Measurements from ENCODE around the gene PRKG1. TPM values are rescaled to one million over a fixed set of nuclear protein-coding genes. Genes with fewer than 3 reads are reported as not detected.

PRKG1 gene
- total and polyA plus RNA-seq, 2 of the 8 experiments (the other 6 are each of a cell fraction or from before 2014, with no cell fraction given) = 4.2 to 15.2 TPM

DNA sequence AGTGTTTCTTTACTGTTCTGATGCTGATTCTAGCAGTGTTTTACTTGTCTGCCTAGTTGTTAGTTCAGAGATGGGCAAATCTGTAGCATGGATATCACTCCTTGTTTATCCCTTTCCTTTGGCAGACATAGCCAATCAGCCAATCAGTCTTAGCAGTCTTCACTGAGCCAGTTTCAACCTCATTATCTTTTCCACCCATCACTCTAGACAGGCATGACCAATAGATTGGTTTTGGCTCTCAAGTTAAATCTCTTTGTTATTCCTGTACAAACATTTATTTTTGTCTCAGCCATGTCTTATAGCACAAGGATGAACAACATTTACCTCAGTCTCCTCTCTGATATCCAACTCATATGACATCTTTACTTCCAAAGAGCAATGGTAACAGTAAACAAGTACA is 109.5 kb downstream of the PRKG1 start:
- no peaks in the 10 kb centered on the region for H3K9me3 ChIP-seq (ENCODE audit: insufficient read depth in 2 of 2, low read depth in 1 of 2, low read length in 1 of 2)
- TF ChIP-seq KDM4A (IDR thresholded peaks at IDR 0.05; ENCODE audit: low read depth, low read length, severe bottlenecking) = no peak
- TF ChIP-seq KDM5A (IDR thresholded peaks at IDR 0.05; ENCODE audit: low read length) = no peak
- no peak for TF ChIP-seq SUZ12 (IDR thresholded peaks at IDR 0.05; ENCODE audit: low read length)
- TF ChIP-seq, protein P1, sequence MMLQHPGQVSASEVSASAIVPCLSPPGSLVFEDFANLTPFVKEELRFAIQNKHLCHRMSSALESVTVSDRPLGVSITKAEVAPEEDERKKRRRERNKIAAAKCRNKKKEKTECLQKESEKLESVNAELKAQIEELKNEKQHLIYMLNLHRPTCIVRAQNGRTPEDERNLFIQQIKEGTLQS (IDR thresholded peaks at IDR 0.05; ENCODE audit: insufficient read depth, low read depth, low read length) = no peak
- TF ChIP-seq NRF1 (IDR thresholded peaks at IDR 0.05; ENCODE audit: low read depth, low read length) = no peak
- no peak for TF ChIP-seq TCF12 (IDR thresholded peaks at IDR 0.05; ENCODE audit: low read depth, low read length)
- no peak for TF ChIP-seq SP1 (IDR thresholded peaks at IDR 0.05; ENCODE audit: low read depth, low read length)
- no peak for TF ChIP-seq RNF2 (IDR thresholded peaks at IDR 0.05; ENCODE audit: borderline replicate concordance, low read depth, low read length, missing control alignments, poor library complexity, severe bottlenecking)
- TF ChIP-seq, protein P2, sequence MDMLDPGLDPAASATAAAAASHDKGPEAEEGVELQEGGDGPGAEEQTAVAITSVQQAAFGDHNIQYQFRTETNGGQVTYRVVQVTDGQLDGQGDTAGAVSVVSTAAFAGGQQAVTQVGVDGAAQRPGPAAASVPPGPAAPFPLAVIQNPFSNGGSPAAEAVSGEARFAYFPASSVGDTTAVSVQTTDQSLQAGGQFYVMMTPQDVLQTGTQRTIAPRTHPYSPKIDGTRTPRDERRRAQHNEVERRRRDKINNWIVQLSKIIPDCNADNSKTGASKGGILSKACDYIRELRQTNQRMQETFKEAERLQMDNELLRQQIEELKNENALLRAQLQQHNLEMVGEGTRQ (IDR thresholded peaks at IDR 0.05; ENCODE audit: low read length) = no peak
- TF ChIP-seq TAF1 (IDR thresholded peaks at IDR 0.05; ENCODE audit: low read depth, low read length) = no peak
- no peak for TF ChIP-seq BRCA1 (IDR thresholded peaks at IDR 0.05; ENCODE audit: low read depth, low read length)
- TF ChIP-seq RBBP5 (IDR thresholded peaks at IDR 0.05; ENCODE audit: borderline replicate concordance, low read depth, low read length) = no peak
- TF ChIP-seq CHD2 (IDR thresholded peaks at IDR 0.05; ENCODE audit: low read length) = no peak
- no peak for TF ChIP-seq SRF (IDR thresholded peaks at IDR 0.05; ENCODE audit: low read depth, low read length)

More for the DNA sequence above, 109.5 kb downstream of the PRKG1 start:
- H3K14ac ChIP-seq (ENCODE audit: insufficient read length) = no peak overlapping the region
- ChIA-PET POLR2A (ENCODE audit: partially characterized antibody) (no interaction called here), CTCF (ENCODE audit: partially characterized antibody) (no interaction called here)
- H2AK5ac ChIP-seq (ENCODE audit: low read depth, low read length) = no peak overlapping the region
- H3K4me3 ChIP-seq (ENCODE audit: extremely low read depth in 1 of 4, insufficient read depth in 2 of 4, low read depth in 3 of 4, low read length in 4 of 4) = no peak overlapping the region
- no peak overlapping the region for H3K4me2 ChIP-seq (ENCODE audit: insufficient read depth in 1 of 2, low read depth in 2 of 2, low read length in 2 of 2)
- no peaks in the 10 kb centered on the region; the same call in 1 of the 2 replicates for H3K23me2 ChIP-seq (ENCODE audit: low read depth, low read length)
- H3K79me1 ChIP-seq (ENCODE audit: low read depth, low read length) = no peaks in the 10 kb centered on the region; the same call in 1 of the 2 replicates
- H2BK5ac ChIP-seq (ENCODE audit: low read depth, low read length) = no peak overlapping the region
- H3K18ac ChIP-seq (ENCODE audit: extremely low read depth, low read length) = no peak overlapping the region
- no peaks in the 10 kb centered on the region for H3K27me3 ChIP-seq (replicated peaks in 1 of 4; ENCODE audit: control insufficient read depth in 3 of 4, extremely low read depth in 1 of 4, insufficient read depth in 3 of 4, low read length in 3 of 4)
- no peak overlapping the region for H4K91ac ChIP-seq (replicated peaks; ENCODE audit: insufficient read length, low read length)
- H4K20me1 ChIP-seq (replicated peaks in 1 of 2; ENCODE audit: control insufficient read depth in 1 of 2, insufficient read depth in 2 of 2, low read length in 2 of 2) = no peaks in the 10 kb centered on the region
- 0 out of 7 replicates have a peak, but pooled peaks cover 0 to 1% (median 0%) of the 10 kb centered on the region in 4 experiments for H3K4me1 ChIP-seq (replicated peaks in 1 of 4; ENCODE audit: control insufficient read depth in 3 of 4, insufficient read depth in 4 of 4, low read length in 3 of 4)
- no peak overlapping the region for H2BK15ac ChIP-seq (ENCODE audit: low read length)
- H2BK20ac ChIP-seq (ENCODE audit: low read length) = no peak overlapping the region
- DNase-seq (ENCODE audit: low read depth in 1 of 2, low spot score in 2 of 2) (no peak), FAIRE-seq (no peak)
- no peaks in the 10 kb centered on the region for H3K36me3 ChIP-seq (ENCODE audit: control insufficient read depth in 2 of 4, insufficient read depth in 4 of 4, low read length in 3 of 4)
- H3K56ac ChIP-seq (replicated peaks; ENCODE audit: insufficient read length, low read depth, low read length) = no peak overlapping the region
- no peak overlapping the region for H2BK12ac ChIP-seq (ENCODE audit: low read depth, low read length)
- H3K9ac ChIP-seq (replicated peaks in 1 of 4; ENCODE audit: extremely low read depth in 1 of 4, low read depth in 3 of 4, low read length in 3 of 4) = no peak overlapping the region
- no peak overlapping the region for H3K27ac ChIP-seq (ENCODE audit: low read depth, low read length)
- no peaks in the 10 kb centered on the region for H3K79me2 ChIP-seq (ENCODE audit: control insufficient read depth in 1 of 2, insufficient read depth in 2 of 2, low read length in 2 of 2)
- H4K5ac ChIP-seq (ENCODE audit: insufficient read length, low read depth, low read length) = no peak overlapping the region
- no peak overlapping the region for H2BK120ac ChIP-seq (replicated peaks; ENCODE audit: low read depth, low read length)
- no peak overlapping the region for H4K8ac ChIP-seq (ENCODE audit: extremely low read depth, insufficient read depth, low read length)
- H3K23ac ChIP-seq (ENCODE audit: insufficient read length) = no peak overlapping the region
- H3K4ac ChIP-seq (replicated peaks; ENCODE audit: insufficient read length, low read depth, low read length) = no peak overlapping the region
- no peak overlapping the region for H2AFZ ChIP-seq (ENCODE audit: low read length)

Data from H1 (cell line).